SU-DHL-6 (cell line): ENCODE measurements around the gene DOCK8.

ENCODE experiments used
- EZH2phosphoT487 ChIP-seq: fragments of 200-600 bp; sonication (generic), shearing (Covaris generic); conservative IDR thresholded peaks from 2 replicates; pipeline ENCODE4 v1.6.1; 2018; ENCODE audit warnings: mild to moderate bottlenecking, antibody characterized with exemption, low read length, moderate library complexity, mixed read lengths
- TF ChIP-seq, protein P1 (sequence below): fragments of 200-600 bp; sonication (generic); IDR thresholded peaks from one replicate; pipeline ENCODE4 v1.5.1; 2017; ENCODE audit warnings: antibody characterized with exemption, mild to moderate bottlenecking, low read length, moderate library complexity; ENCODE audit not compliant: insufficient read depth, poor library complexity, severe bottlenecking

DNA sequence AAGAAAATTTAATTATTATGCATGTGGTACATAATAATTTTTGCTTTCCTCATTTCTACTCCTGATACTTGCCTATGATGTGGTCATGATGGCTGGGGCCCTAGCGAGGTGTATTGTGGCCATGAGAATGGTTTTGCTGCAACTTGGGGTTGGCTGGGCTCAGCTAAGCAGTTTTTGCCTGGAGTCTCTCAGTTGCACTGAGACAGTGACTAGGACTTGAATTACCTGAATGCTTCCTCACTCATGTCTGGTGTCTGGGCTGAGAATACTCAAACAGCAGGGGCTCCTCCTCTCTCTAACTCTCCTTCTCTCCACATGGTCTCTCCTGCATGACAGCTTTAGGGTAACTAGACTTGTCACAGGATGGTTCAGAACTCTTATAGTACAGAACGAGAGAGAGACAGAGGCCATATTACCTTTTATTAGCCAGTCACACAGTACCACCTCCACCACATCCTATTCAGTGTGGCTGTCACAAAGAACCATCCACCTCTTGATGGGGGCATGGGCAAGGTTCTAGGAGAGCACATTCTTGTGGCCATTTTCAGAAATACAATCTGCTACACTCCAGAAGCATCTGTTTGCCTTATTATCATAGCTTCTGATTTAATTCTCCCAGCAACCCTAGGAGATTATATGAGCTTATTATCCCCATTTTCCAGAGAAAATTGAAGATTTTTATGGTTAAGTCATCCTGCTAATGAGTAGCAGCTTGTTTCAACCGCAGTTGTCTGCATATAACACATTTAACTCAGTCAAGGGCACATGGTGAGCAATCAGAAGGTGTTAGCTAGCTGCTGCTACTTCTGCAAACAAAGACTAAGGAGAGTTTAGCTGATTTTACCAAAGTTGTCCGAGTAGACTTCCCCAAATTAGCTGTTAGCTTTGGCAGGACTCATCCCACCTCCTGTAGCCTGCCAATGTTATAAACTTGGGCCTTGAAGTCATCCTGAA lies 245.1 kb downstream of the DOCK8 start:
- TF ChIP-seq, protein P1, sequence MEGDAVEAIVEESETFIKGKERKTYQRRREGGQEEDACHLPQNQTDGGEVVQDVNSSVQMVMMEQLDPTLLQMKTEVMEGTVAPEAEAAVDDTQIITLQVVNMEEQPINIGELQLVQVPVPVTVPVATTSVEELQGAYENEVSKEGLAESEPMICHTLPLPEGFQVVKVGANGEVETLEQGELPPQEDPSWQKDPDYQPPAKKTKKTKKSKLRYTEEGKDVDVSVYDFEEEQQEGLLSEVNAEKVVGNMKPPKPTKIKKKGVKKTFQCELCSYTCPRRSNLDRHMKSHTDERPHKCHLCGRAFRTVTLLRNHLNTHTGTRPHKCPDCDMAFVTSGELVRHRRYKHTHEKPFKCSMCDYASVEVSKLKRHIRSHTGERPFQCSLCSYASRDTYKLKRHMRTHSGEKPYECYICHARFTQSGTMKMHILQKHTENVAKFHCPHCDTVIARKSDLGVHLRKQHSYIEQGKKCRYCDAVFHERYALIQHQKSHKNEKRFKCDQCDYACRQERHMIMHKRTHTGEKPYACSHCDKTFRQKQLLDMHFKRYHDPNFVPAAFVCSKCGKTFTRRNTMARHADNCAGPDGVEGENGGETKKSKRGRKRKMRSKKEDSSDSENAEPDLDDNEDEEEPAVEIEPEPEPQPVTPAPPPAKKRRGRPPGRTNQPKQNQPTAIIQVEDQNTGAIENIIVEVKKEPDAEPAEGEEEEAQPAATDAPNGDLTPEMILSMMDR, result no peak
- no peak for TF ChIP-seq EZH2phosphoT487
